ENCODE measurements around the gene LARP4B.

GRCh38 chr10:917416-917720 lies 14.1 kb downstream of the LARP4B start:
- TF ChIP-seq POLR2AphosphoS5 (IDR thresholded peaks at IDR 0.05; ENCODE audit: low read depth, low read length) (no peak), FOXJ3 (CRISPR knock-in tag; IDR thresholded peaks at IDR 0.05) (no peak), CTCF (IDR thresholded peaks at IDR 0.05) (no peak), MAX (IDR thresholded peaks at IDR 0.05; ENCODE audit: low read depth) (no peak), YY1 (IDR thresholded peaks at IDR 0.05; ENCODE audit: low read depth) (no peak), JUND (IDR thresholded peaks at IDR 0.05) (no peak)
